KOPT-K1 (cell line): ENCODE measurements around the gene MACROD2.

ENCODE experiments used
- H3K27ac ChIP-seq: fragments of 200-600 bp; sonication (generic); 2 replicates; pipeline ENCODE4 v1.5.1; 2016; ENCODE audit warnings: antibody characterized with exemption, mild to moderate bottlenecking, low read depth, low read length; ENCODE audit not compliant: poor library complexity, severe bottlenecking
- H3K36me3 ChIP-seq: fragments of 200-600 bp; sonication (generic); 2 replicates; pipeline ENCODE4 v1.5.1; 2017; ENCODE audit warnings: antibody characterized with exemption, mild to moderate bottlenecking, low read length, moderate library complexity; ENCODE audit not compliant: insufficient read depth
- H3K9me3 ChIP-seq: fragments of 200-600 bp; sonication (generic); 2 replicates; pipeline ENCODE4 v1.5.1; 2017; ENCODE audit warnings: antibody characterized with exemption, low read length, mild to moderate bottlenecking; ENCODE audit not compliant: insufficient read depth, poor library complexity, severe bottlenecking

The MACROD2 gene

DNA sequence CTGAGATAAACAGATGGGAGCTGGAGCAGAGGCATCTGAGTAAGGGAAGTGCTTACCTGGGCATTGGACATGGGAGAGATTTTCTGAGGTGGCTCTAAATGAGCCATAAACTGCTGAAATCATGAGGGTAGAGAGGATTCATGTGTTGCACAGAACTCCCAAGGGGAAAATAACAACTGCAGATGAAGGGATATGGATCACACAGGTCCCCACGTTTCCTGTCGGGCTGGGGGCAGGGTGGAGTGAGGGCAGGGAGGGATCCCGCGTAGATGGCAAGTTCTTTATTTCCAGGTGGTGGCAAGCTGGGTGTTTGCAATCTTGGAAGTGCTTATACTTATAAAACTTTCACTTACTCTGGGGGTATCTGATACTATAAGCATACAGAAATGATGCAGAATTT lies 764.7 kb downstream of the MACROD2 start:
- H3K27ac ChIP-seq, result no peak overlapping the region
- H3K9me3 ChIP-seq, result no peaks in the 10 kb centered on the region
- H3K36me3 ChIP-seq, result no peaks in the 10 kb centered on the region

DNA sequence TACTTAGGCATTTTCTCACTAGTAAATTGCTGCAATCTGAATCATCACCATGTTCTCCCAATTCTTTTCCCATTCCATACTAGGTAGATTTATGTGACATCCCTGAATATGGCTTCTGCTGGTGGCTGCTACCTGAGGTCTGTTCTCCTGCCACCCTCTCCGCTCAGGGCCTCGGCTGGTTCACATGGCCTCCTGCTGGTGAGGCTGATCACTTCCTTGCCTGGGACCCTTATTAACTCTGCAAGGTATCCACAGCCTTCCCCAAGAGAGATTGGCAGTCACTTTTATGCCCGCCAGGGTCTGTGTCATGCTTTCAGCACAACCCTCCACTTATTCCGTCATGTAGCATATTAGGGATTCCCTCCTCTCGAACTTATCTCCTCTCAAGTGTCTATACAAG lies 766.6 kb downstream of the MACROD2 start:
- Histone ChIP-seq H3K36me3 (no peaks in the 10 kb centered on the region), H3K9me3 (no peaks in the 10 kb centered on the region), H3K27ac (no peak overlapping the region)

DNA sequence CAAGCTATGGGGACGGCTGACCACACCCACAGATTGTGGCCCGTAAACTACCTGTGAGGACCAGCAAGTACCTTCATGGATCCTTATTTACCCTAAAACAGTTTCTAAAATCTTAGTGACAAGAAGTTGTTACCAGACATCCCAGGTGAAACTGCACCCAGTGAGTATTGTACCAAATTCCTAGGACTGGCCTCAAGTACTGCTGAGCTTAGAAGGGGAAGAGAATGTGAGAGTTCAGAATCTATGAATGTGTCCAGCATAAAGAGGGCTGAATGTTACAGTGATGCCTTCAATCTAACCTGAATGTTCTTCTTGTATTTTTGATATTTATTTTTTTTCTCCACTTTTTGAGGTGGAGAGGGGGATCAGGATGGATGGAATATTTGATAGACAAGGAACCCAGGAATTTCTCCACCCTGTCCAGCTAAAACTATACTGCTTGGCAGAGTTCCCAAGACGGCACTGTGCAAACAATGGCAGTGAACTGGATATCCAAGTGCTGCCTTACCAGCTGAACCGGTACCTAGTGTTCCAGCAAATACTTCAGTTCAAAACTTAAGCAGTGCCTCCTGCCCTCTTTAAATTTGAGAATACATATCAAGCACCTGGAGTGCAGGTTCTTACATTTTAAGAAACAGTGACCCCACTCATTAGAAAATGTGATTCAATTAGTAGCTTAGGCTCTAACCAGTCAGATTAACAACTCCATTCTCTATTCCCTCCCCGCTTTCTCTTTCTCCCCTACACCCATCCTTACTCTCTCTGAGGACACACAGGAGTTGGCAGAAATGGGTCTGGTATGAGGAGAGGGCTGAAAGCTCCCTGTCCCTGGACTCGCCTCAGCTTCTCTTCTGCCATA lies 769.4 kb downstream of the MACROD2 start:
- Histone ChIP-seq H3K9me3 (no peaks in the 10 kb centered on the region), H3K27ac (no peak overlapping the region), H3K36me3 (no peaks in the 10 kb centered on the region)

DNA sequence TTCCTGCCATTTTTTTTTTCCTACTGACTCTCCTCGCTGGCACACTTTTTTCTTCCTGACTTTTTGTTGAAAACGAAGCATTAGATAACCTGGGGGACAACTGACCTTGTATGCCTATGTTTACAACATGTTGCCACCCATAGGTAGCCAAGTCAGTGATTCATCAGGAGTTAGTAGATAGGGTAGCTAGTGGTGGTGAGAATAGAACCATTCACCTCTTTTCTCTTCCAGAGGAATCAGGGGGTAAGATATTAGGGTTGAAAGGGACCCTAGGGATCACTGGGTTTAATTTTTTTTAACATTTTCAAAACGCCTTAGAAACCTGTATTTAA lies 770.0 kb downstream of the MACROD2 start:
- Histone ChIP-seq H3K27ac (no peak overlapping the region), H3K9me3 (no peaks in the 10 kb centered on the region), H3K36me3 (no peaks in the 10 kb centered on the region)

DNA sequence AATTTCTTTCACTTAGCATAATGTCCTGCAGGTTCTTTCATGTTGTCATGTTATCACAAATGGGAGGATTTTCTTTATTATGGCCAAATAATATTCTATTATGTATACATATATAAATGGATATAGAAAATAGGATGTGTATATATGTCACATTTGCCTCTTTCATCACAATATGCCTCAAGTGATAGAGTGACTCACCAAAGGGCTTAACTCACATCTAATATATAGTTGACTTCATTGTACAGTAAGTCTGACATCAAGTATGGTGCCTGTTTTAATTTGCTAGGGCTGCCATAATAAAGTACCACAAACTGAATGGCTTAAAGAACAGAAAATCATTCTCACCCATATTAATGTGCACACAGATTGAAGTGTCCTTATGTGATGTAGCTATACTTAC lies 778.2 kb downstream of the MACROD2 start:
- Histone ChIP-seq H3K27ac (no peak overlapping the region), H3K36me3 (no peaks in the 10 kb centered on the region), H3K9me3 (no peaks in the 10 kb centered on the region)

DNA sequence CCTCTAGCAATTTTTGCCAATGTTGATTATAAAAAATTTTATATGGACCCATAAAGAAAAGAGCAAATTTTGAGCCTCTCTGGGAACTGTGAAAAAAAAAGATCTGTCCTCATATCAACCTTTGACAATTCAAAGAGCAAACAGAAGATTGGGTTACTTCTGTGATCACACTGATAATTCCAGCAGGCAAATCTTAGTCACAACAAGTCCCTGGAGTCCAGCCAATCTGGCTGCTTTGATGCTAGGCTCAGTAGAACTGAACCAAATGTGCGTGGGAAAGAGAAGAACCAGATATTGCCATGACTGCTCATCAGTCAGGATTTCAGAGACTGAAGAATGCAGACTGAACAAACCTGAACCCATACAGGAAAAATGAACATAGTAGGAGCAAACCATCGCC lies 780.5 kb downstream of the MACROD2 start:
- Histone ChIP-seq H3K9me3 (peaks cover 3% of the 10 kb centered on the region), H3K36me3 (no peaks in the 10 kb centered on the region), H3K27ac (no peak overlapping the region)

DNA sequence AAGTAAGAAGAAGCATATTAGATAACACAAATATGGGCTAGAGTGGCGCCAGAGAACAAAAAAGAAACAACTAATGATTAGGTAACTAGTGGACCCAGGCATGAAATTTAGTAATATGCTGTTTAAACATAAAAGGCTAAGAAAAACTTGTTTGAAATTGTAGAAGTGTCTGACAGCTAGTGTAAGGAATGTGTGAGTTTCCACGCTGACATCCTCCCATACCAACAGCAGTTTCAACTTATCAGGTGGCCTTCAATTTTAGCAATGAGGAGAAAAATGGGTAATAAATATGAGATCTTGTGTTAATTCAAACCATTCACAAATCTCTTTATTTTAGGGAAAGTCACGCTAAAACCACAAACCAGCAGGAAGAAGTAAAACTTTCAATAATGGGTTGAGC lies 782.3 kb downstream of the MACROD2 start:
- H3K36me3 ChIP-seq, result no peaks in the 10 kb centered on the region
- H3K27ac ChIP-seq, result no peak overlapping the region
- H3K9me3 ChIP-seq, result peaks cover 3% of the 10 kb centered on the region

DNA sequence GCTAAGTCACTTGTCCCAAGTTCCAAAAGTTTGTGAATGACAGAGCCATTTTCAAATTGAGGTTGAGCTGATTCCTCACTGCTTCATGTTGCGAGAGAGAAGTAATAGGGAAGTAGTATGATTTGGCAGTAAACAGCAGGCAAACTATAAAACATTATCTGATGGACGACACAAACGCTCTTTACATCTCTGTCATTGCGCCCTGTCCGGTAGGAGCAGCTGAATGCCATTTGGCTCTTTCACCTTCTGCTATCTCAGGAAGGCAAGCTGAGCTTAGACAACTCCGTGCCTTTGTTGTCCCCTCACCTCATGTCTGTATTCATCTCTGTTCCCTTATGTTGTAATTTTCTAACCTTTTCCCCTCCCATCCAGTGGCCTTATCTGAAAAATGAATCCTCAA lies 782.8 kb downstream of the MACROD2 start:
- Histone ChIP-seq H3K36me3 (no peaks in the 10 kb centered on the region), H3K9me3 (peaks cover 3% of the 10 kb centered on the region), H3K27ac (no peak overlapping the region)

DNA sequence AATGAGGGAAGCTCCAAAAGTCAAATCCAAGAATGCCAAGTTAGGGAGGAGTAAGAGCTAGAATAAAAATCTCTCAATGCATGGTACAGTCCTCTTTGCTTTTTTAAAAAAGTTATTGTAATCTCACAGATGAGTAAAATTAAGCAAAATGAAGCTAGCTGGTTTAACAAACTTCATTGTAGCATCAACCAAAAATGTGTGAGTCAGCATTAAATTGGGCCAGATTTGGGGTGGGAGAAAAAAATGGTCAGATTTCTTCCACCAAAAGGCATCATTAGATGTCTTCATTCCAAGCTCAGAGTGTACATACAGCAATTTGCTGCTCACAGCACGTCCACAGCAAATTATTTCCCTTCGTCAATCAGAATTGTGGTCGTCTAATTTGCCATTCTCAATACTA lies 783.6 kb downstream of the MACROD2 start:
- Histone ChIP-seq H3K27ac (no peak overlapping the region), H3K9me3 (peaks cover 3% of the 10 kb centered on the region), H3K36me3 (no peaks in the 10 kb centered on the region)

DNA sequence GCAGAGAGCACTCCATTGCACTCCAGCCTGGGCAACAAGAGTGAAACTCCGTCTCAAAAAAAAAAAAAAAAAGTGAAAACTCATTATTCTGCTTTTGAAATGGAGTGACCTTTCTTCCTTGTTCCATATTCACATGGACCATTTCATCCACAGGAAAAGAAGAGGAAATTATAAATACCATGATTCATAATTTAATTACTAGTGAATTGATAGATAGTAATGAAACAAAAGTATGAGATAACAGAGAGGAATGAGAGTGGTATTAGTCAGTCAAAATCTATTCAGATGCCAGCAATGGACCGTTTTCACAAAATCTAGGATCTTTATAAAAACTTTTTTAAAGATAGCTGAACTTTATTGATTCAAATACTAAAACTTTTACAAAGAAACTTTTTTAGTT lies 785.2 kb downstream of the MACROD2 start:
- Histone ChIP-seq H3K9me3 (peaks cover 3% of the 10 kb centered on the region), H3K36me3 (no peaks in the 10 kb centered on the region), H3K27ac (no peak overlapping the region)

DNA sequence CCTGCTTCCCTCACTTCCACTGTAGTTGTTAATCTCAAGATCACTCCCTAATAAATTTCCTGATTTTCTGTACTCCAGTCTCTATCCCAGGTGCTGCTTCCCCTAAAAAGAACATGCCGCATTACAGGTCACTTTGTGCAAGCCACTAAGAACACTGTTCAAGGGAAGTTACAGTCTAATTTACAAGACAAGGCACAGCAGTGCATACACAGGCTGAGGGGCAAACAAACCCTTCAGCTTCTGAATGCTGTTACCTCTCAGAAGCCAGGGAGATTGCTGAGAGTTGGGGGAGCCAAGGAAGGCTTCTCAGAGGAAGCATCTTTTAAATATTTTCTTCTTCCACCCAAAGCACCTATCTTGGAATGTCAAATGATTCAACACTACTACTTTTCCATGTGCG lies 787.4 kb downstream of the MACROD2 start:
- H3K27ac ChIP-seq, result no peak overlapping the region
- H3K36me3 ChIP-seq, result no peaks in the 10 kb centered on the region
- peaks cover 3% of the 10 kb centered on the region for H3K9me3 ChIP-seq

DNA sequence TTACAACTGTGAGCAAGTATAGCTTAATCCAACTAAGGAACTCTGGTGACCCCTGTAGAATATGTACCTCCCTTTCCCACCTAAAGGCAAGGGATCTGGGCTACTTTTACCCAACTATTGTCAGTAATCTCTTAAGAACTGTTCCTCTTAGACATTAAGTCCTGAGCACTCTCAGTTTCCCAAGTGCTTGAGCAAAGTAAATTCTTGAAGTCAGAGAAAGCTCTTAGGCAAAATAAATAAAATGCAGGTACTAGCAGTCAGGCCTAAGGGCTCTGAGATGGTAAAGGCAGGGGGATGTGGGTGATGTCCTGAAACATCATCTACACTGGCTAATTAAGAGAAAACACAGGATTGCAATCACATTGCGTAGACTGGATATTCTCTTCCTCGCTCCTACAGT lies 788.5 kb downstream of the MACROD2 start:
- Histone ChIP-seq H3K36me3 (no peaks in the 10 kb centered on the region), H3K9me3 (peaks cover 3% of the 10 kb centered on the region), H3K27ac (no peak overlapping the region)

DNA sequence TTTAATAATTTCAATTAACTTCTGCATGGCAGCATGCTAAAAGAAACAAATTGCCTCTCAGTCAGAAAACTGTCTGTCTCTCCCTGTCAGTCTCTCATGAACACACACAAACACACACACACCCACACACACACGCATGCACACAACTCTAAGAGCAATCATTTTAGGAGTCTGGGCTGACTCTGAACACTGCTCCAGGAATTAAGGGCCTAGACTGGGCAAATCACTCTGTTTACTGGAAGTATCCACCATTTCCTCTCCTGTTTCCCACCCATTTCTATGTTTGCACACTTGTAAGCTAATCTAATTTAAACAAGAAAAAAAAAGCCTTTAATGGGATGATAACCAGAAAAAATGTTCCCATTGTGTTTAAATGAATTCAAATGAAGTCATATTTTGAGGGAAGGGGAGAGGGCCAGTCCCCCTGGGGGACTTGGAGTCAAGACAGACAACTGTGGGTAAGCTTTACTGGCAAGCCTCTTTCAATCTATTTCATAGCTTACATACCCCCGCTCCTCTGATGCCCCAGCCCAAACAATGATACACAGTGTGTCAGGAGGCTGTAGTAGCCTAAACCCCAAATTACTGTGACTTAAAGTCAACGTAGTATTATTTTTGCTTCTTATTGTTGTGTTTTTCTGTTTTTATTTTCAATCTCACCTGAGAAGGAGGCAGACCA lies 789.9 kb downstream of the MACROD2 start:
- no peaks in the 10 kb centered on the region for H3K9me3 ChIP-seq
- no peaks in the 10 kb centered on the region for H3K36me3 ChIP-seq
- H3K27ac ChIP-seq, result no peak overlapping the region

DNA sequence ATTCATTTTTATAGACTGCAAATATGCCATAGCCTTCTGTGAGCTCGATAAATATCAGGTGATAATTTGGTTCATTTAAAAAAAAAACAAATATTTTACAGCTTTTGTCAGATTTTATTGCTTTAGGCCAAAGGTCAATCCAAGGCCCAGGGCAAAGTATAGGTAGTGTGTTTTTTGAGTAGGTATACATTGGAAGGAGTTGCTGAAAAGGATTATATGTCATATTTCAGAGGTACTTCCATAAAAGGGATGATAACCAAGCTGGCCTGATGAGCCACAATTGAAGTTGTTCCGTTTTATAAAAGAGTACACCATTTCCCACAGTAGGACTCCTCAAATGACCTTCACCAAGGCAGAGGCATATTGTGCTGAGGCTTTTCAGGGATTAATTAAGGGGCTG lies 794.9 kb downstream of the MACROD2 start:
- no peaks in the 10 kb centered on the region for H3K9me3 ChIP-seq
- H3K36me3 ChIP-seq, result no peaks in the 10 kb centered on the region
- no peak overlapping the region for H3K27ac ChIP-seq

DNA sequence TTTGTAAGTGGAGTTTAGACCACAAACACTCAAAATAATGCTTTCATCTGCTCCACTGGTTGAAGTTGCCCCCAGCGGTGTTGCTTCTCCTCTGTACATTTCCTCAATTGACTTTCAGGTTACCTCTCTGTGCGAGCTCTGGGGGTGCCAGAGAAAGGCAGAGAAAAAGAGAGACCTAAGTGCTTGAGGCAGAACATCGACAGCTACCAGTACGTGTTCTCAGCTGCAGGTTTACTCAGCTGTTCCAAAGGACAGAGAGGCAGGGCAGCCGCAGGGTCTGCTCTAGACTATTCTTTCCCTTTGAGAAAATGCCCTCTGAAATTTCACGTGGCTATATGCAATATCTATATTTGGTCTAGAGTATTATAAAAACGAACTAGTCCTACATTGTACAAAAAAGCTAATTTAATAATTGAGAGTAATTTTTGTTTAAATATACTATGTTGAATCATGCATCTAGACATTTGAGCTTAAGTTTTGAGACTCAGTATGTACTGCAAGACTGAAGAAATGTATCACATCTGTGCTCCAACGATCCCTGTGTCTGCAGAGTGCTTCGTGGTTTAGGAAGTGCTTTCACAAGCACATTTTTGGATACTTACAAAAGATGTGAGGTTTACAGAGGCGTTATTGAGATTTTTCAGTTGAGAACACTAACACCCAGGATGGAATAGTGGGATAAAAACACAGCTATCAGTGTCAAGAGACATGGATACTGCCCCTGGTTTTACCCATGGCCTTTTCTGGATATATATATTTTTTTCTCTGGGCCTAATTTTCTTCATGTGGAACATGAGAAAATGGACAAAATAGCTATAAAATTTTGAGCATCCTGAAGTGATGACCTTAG lies 795.7 kb downstream of the MACROD2 start:
- no peaks in the 10 kb centered on the region for H3K9me3 ChIP-seq
- no peak overlapping the region for H3K27ac ChIP-seq
- no peaks in the 10 kb centered on the region for H3K36me3 ChIP-seq
